ES-I3 (cell line): ENCODE results near the gene ADH1A.
"Not testable (repeated sequence)": the region's sequence is repeated elsewhere in the genome, so short reads cannot be mapped to it uniquely, and the experiment has no call there.

Source experiments
- H3K36me3 ChIP-seq: 2 replicates; pipeline ENCODE4 v1.6.1; 2013; ENCODE audit warnings: mild to moderate bottlenecking, low read length, control low read depth, moderate library complexity; ENCODE audit not compliant: insufficient read depth
- H3K4me1 ChIP-seq: 2 replicates; pipeline ENCODE4 v1.6.1; 2013; ENCODE audit warnings: mild to moderate bottlenecking, control low read depth, low read length; ENCODE audit not compliant: insufficient read depth
- H3K9ac ChIP-seq: 2 replicates; pipeline ENCODE4 v1.6.1; 2013; ENCODE audit warnings: low read depth, mild to moderate bottlenecking, low read length, moderate library complexity
- H3K9me3 ChIP-seq: 2 replicates; pipeline ENCODE4 v1.6.1; 2013; ENCODE audit warnings: mild to moderate bottlenecking, low read length, moderate library complexity; ENCODE audit not compliant: control insufficient read depth, insufficient read depth

ADH1A gene

GRCh38 chr4:99235955-99236354 is 54.8 kb downstream of the ADH1A start:
- Histone ChIP-seq H3K4me1 (no peaks in the 10 kb centered on the region), H3K36me3 (no peaks in the 10 kb centered on the region), H3K9ac (no peak overlapping the region), H3K9me3 (no peaks in the 10 kb centered on the region)

- no peaks in the 10 kb centered on the region for H3K9me3 ChIP-seq
- H3K36me3 ChIP-seq, result no peaks in the 10 kb centered on the region
- no peaks in the 10 kb centered on the region for H3K4me1 ChIP-seq
- no peak overlapping the region for H3K9ac ChIP-seq
Measured at GRCh38 chr4:99234331-99235010, 56.3 kb downstream of the ADH1A start.

- not testable (repeated sequence) for H3K9me3 ChIP-seq, H3K9ac ChIP-seq, H3K4me1 ChIP-seq, H3K36me3 ChIP-seq
Measured at GRCh38 chr4:99233397-99233796, 57.4 kb downstream of the ADH1A start.

GRCh38 chr4:99228706-99229105 is 62.1 kb downstream of the ADH1A start:
- not testable (repeated sequence) for H3K9me3 ChIP-seq, H3K9ac ChIP-seq, H3K36me3 ChIP-seq, H3K4me1 ChIP-seq

- not testable (repeated sequence) for H3K4me1 ChIP-seq, H3K9ac ChIP-seq, H3K36me3 ChIP-seq, H3K9me3 ChIP-seq
Measured at GRCh38 chr4:99227646-99228045, 63.1 kb downstream of the ADH1A start.
